Breast epithelium (tissue), 3 donors: Measurements from ENCODE around the gene CAMK2A.

ENCODE experiments used
- CTCF ChIP-seq, 3 donors: fragments of 450-650 bp; IDR thresholded peaks; one replicate each; pipeline ENCODE4 v1.5.1; 2016 to 2017; ENCODE audit warnings: antibody characterized with exemption in 3 of 3, mild to moderate bottlenecking in 3 of 3, moderate library complexity in 3 of 3
- POLR2AphosphoS5 ChIP-seq, 3 donors: sonication (generic); formaldehyde crosslinking; IDR thresholded peaks; one replicate each; pipeline ENCODE4 v1.6.1; 2017; ENCODE audit warnings: antibody characterized with exemption in 3 of 3

- no peak for TF ChIP-seq CTCF (IDR thresholded peaks at IDR 0.05)
- no peak for TF ChIP-seq POLR2AphosphoS5 (IDR thresholded peaks at IDR 0.05)
Measured at GRCh38 chr5:150294551-150295071, 5.0 kb upstream of the CAMK2A start.
